ENCODE data around the gene RAB11FIP2.

GRCh38 chr10:118020365-118020764 lies 26.4 kb downstream of the RAB11FIP2 start:
- no peak for TF ChIP-seq POLR2AphosphoS5 (IDR thresholded peaks at IDR 0.05; ENCODE audit: low read depth, low read length)
- TF ChIP-seq TAF1 (IDR thresholded peaks at IDR 0.05; ENCODE audit: borderline replicate concordance, insufficient read depth, low read length): no peak
- TF ChIP-seq, protein P1, sequence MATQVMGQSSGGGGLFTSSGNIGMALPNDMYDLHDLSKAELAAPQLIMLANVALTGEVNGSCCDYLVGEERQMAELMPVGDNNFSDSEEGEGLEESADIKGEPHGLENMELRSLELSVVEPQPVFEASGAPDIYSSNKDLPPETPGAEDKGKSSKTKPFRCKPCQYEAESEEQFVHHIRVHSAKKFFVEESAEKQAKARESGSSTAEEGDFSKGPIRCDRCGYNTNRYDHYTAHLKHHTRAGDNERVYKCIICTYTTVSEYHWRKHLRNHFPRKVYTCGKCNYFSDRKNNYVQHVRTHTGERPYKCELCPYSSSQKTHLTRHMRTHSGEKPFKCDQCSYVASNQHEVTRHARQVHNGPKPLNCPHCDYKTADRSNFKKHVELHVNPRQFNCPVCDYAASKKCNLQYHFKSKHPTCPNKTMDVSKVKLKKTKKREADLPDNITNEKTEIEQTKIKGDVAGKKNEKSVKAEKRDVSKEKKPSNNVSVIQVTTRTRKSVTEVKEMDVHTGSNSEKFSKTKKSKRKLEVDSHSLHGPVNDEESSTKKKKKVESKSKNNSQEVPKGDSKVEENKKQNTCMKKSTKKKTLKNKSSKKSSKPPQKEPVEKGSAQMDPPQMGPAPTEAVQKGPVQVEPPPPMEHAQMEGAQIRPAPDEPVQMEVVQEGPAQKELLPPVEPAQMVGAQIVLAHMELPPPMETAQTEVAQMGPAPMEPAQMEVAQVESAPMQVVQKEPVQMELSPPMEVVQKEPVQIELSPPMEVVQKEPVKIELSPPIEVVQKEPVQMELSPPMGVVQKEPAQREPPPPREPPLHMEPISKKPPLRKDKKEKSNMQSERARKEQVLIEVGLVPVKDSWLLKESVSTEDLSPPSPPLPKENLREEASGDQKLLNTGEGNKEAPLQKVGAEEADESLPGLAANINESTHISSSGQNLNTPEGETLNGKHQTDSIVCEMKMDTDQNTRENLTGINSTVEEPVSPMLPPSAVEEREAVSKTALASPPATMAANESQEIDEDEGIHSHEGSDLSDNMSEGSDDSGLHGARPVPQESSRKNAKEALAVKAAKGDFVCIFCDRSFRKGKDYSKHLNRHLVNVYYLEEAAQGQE (IDR thresholded peaks at IDR 0.05; ENCODE audit: insufficient read depth in 1 of 2, low read depth in 2 of 2, low read length in 2 of 2): no peak
- TF ChIP-seq SIN3A (IDR thresholded peaks at IDR 0.05; ENCODE audit: borderline replicate concordance, insufficient read depth, low read length): no peak
